Measurements from ENCODE around the gene SASH1. TPM values are rescaled to one million over a fixed set of nuclear protein-coding genes. Genes with fewer than 3 reads are reported as not detected.

The SASH1 gene
- total RNA-seq, 1 experiment from 2014 or later, result 6.6 TPM

DNA sequence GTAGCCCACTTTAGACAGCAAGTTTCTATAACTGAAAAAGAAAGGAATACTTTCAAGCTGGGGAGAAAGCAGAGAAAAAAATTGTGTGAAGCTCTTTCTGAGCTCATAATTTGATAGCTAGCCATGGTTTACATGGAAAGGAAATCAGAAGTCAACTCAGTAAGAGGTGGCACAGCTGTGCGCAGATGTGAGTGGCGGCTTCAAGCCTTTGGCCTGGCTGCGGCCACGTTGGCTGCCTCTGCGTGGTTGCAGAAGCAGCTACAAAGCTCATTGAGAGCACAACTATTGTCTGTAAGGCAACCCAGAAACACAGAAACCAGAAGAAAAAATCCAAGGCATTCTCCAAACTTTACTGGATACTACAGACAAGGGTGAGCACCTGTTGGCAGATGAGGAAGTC is 136.9 kb downstream of the SASH1 start:
- TF ChIP-seq SIN3A (IDR thresholded peaks at IDR 0.05; ENCODE audit: borderline replicate concordance, insufficient read depth, low read depth, low read length) (no peak), CTCF (IDR thresholded peaks at IDR 0.05) (no peak), TCF7L2 (IDR thresholded peaks at IDR 0.05; ENCODE audit: low read depth, low read length) (no peak), REST (IDR thresholded peaks at IDR 0.05; ENCODE audit: insufficient read depth in 1 of 2, low read depth in 2 of 2, low read length in 1 of 2) (no peak), POLR2AphosphoS5 (IDR thresholded peaks at IDR 0.05; ENCODE audit: low read depth, low read length) (no peak)
- in situ Hi-C loops (cut with HindIII; ENCODE audit: low pct_unique_long_range_greater_than_20kb, low sequenced_read_pairs), result no loop called here
- Histone ChIP-seq H3K9me3 (ENCODE audit: control insufficient read depth, insufficient read depth, low read depth, low read length) (no peaks in the 10 kb centered on the region), H3K36me3 (ENCODE audit: control insufficient read depth, insufficient read depth, low read length) (no peaks in the 10 kb centered on the region), H3K27ac (ENCODE audit: low read length) (no peak overlapping the region), H3K4me1 (ENCODE audit: control insufficient read depth, insufficient read depth, low read length) (no peaks in the 10 kb centered on the region), H3K4me3 (ENCODE audit: low read depth in 2 of 2, low read length in 2 of 2) (no peak overlapping the region), H3K27me3 (ENCODE audit: control insufficient read depth, insufficient read depth, low read length) (no peaks in the 10 kb centered on the region)
- BruUV-seq (replicated peaks), result no TSS peak
- POLR2A ChIA-PET, result no interaction called here
- ATAC-seq (no peak), DNase-seq (ENCODE audit: low read depth, low spot score) (no peak)
- CTCF ChIA-PET, result interaction anchor here (0.6 kb wide), 1 partner anchor 469 kb away, joined by 8 read pairs; no protein-coding TSS in a partner anchor
- intact Hi-C loops (cut with micrococcal nuclease; ENCODE audit: unreplicated experiment), result no loop called here

GRCh38 chr6:148487461-148487860 is 144.8 kb downstream of the SASH1 start:
- H3K27me3 ChIP-seq (ENCODE audit: control insufficient read depth, insufficient read depth, low read length), result no peaks in the 10 kb centered on the region
- no TSS peak for BruUV-seq (replicated peaks)
- TF ChIP-seq REST (IDR thresholded peaks at IDR 0.05; ENCODE audit: insufficient read depth in 1 of 2, low read depth in 2 of 2, low read length in 1 of 2), result no peak
- no peak for TF ChIP-seq TCF7L2 (IDR thresholded peaks at IDR 0.05; ENCODE audit: low read depth, low read length)
- no peak for TF ChIP-seq POLR2AphosphoS5 (IDR thresholded peaks at IDR 0.05; ENCODE audit: low read depth, low read length)
- no peak for TF ChIP-seq SIN3A (IDR thresholded peaks at IDR 0.05; ENCODE audit: borderline replicate concordance, insufficient read depth, low read depth, low read length)
- TF ChIP-seq CTCF (IDR thresholded peaks at IDR 0.05), result no peak
- POLR2A ChIA-PET, result no interaction called here
- ATAC-seq, result no peak
- no peaks in the 10 kb centered on the region for H3K9me3 ChIP-seq (ENCODE audit: control insufficient read depth, insufficient read depth, low read depth, low read length)
- in situ Hi-C loops (cut with HindIII; ENCODE audit: low pct_unique_long_range_greater_than_20kb, low sequenced_read_pairs), result no loop called here
- intact Hi-C loops (cut with micrococcal nuclease; ENCODE audit: unreplicated experiment), result no loop called here
- CTCF ChIA-PET, result no interaction called here
- no peaks in the 10 kb centered on the region for H3K4me1 ChIP-seq (ENCODE audit: control insufficient read depth, insufficient read depth, low read length)
- no peak overlapping the region for H3K4me3 ChIP-seq (ENCODE audit: low read depth in 2 of 2, low read length in 2 of 2)
- no peaks in the 10 kb centered on the region for H3K36me3 ChIP-seq (ENCODE audit: control insufficient read depth, insufficient read depth, low read length)
- no peak for DNase-seq (ENCODE audit: low read depth, low spot score)
- H3K27ac ChIP-seq (ENCODE audit: low read length), result no peak overlapping the region
